Measurements from ENCODE around the gene GNPDA1. TPM values are rescaled to one million over a fixed set of nuclear protein-coding genes. Genes with fewer than 3 reads are reported as not detected.

Gene GNPDA1
- total and polyA plus RNA-seq, 9 of the 15 experiments (the other 6 are each of a cell fraction or from before 2014, with no cell fraction given), result 14.1 to 145 (median 52.2) TPM

GRCh38 chr5:142012792-142013388 lies at the start of gene GNPDA1 (continued):
- TF ChIP-seq IFI16 (CRISPR knock-in tag; IDR thresholded peaks at IDR 0.05), result no peak
- no peak for TF ChIP-seq THRB (CRISPR knock-in tag; conservative IDR thresholded peaks at IDR 0.05)
- TF ChIP-seq NCOA4 (IDR thresholded peaks at IDR 0.05; ENCODE audit: partially characterized antibody), result no peak
- TF ChIP-seq FOXP1 (CRISPR knock-in tag; IDR thresholded peaks at IDR 0.05), result no peak
- TF ChIP-seq NFE2 (IDR thresholded peaks at IDR 0.05; ENCODE audit: low read depth), result peak; percentile 71
- no peak for TF ChIP-seq TCFL5 (CRISPR knock-in tag; conservative IDR thresholded peaks at IDR 0.05)
- no peak for TF ChIP-seq ZNF175 (CRISPR knock-in tag; IDR thresholded peaks at IDR 0.05; ENCODE audit: low read depth)
- TF ChIP-seq TAF1 (IDR thresholded peaks at IDR 0.05; ENCODE audit: control insufficient read depth, extremely low read depth, insufficient read depth, low read length, severe bottlenecking), result peak; percentile 76
- no peak for TF ChIP-seq AFF1 (IDR thresholded peaks at IDR 0.05; ENCODE audit: low read depth in 1 of 2, partially characterized antibody in 2 of 2)
- no peak for TF ChIP-seq THRAP3 (IDR thresholded peaks at IDR 0.05; ENCODE audit: borderline replicate concordance)
- TF ChIP-seq RAD21 (CRISPR knock-in tag; conservative IDR thresholded peaks at IDR 0.05 in 1 of 2, IDR thresholded peaks at IDR 0.05 in 1 of 2), result no peak; a peak in 1 of 4 replicates
- TF ChIP-seq USF2 (CRISPR knock-in tag; IDR thresholded peaks at IDR 0.05), result peak; percentile 84
